GM12891 (cell line): ENCODE results near the gene TTC8.

Experiments
- POLR2A ChIP-seq: IDR thresholded peaks from 2 replicates; pipeline ENCODE4 v1.6.1; 2011; ENCODE audit warnings: low read depth, low read length, control low read depth
- POLR2AphosphoS5 ChIP-seq: IDR thresholded peaks from 2 replicates; pipeline ENCODE4 v1.6.1; 2011; ENCODE audit warnings: low read depth, low read length, control low read depth

DNA sequence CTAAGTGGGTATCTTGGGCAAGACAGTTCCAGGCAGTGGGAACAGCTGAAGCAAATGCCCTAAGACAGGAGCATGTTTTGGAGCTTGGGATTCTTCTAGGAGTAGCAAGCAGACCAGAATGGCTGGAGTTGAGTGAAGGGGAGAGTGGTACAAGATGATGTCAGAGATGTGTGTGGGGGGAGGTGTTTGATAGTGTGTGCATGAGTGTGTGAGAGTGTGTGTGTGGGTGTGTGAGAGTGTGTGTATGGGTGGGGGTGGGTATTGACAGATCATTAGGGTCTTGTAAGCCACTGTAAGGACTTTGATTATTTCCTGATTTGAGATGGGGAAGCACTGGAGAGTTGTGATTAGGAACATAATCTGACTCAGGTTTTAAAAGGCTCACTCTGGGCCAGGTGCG lies 78.4 kb downstream of the TTC8 start:
- TF ChIP-seq POLR2AphosphoS5 (no peak), POLR2A (no peak)
